SK-N-SH treated with all-trans-retinoic acid at 6 μM for 48 hours (cell line): ENCODE results near the gene PLA2G4F.

Source experiments
- ISL1 ChIP-seq: fragments of 250-450 bp; sonication (Bioruptor Pico); IDR thresholded peaks from 2 replicates; pipeline ENCODE4 v2.1.2; 2022; ENCODE audit warnings: mild to moderate bottlenecking, moderate library complexity
- TCF4 ChIP-seq: fragments of 250-450 bp; sonication (Bioruptor Pico); IDR thresholded peaks from 2 replicates; pipeline ENCODE4 v1.8.0; 2021; ENCODE audit warnings: mild to moderate bottlenecking, moderate library complexity, borderline replicate concordance

DNA sequence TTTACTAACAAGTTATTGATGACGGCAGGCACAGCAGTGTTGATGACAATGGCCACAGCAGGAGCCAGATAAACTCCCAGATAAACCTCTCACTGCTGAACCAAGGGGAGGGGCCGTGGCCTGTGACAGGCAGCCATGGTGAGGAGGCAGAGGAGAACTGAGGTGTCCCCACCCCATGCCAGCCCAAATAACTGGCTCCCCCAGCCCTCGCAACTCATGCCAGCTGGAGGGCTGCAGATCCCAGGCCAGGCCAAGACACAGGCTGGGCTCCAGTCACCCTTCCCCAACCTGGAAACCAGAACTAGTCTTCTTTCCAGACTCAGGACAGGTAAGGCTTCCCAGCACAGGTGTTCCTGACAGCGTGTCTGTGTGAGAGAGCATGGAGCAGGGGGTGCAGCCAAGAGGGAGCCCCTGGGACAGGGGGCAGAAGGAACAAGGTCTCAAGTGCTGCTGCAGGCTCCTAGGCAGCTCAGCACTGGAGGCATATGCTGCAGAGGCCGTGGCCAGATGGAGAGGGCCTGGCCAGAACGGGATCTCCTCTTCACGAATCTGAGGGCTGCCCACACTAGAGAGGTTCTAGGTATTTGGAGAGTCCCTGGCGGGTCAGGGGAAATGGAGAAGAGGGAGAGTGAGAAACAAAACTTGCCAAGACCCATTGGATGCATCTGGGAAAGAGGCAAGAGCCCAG, 15.9 kb downstream of the PLA2G4F start:
- TF ChIP-seq TCF4 (no peak), ISL1 (no peak)
